Stimulated activated CD8-positive, alpha-beta memory T cell treated with anti-CD3 and anti-CD28 coated beads, Interleukin-2, amount 100 ng/mL, for 48 hours (primary cell): ENCODE results near the gene ITFG2.

Source experiments
- DNase-seq, 2 donors: peaks; one replicate each; pipeline ENCODE4 v3.0.0-alpha.2; 2020; ENCODE audit warnings: low read depth in 2 of 2

Gene ITFG2

GRCh38 chr12:2832550-2833127 is 20.2 kb downstream of the ITFG2 start:
- no peak for DNase-seq

GRCh38 chr12:2833327-2833726 is 20.9 kb downstream of the ITFG2 start:
- no peak for DNase-seq

- no peak for DNase-seq
Observed at GRCh38 chr12:2833810-2834209, 21.3 kb downstream of the ITFG2 start.

DNA sequence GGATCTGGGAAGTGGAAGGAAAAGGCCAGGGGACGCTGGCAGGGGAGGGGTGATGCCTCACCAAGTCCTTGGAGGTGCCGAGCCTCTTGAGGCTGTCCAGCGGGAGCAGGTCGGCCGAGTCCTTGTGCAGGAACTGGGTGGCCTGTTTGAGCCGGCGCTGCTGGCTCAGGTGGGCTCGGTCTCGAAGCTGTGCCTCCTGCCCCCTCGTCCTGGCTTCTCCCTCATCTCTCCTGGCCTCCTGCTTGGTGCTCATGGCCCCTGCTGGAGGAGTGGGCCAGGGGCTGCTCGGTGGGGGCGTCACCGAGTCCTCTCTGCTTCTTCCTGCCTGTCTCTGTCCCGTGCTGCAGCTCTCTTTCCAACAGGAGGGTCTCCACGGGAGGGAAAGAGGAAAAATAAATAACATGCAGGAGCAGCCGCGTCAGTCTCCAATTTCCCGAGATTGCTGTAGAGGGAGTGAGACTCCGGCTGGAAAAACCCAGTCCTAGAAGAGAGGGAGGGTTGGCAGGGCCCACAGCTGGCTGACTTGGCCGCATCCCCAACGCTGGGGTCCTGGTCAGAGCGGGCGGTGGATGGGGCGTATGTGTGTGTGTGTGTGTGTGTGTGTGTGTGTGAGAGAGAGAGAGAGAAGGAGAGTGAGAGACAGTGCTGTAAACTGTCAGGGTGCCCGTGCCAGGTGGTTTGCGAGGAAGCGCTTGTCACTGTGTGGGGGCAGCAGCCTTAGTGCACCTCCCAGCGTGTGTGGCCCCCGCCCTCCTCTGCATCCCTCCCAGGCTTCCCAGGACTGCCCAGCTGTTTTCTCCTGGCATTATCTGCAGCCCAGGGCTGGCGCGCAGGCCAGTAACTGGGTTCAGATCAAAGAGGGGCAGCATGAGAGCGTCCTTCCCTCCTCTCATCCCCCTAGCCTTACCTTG is 22.4 kb downstream of the ITFG2 start, which contains the start of gene NRIP2:
Gene NRIP2 (minus strand): TSS at position 455 of the 911 bp plus-strand sequence. CDS start 52 bp downstream, at position 403.
- no peak for DNase-seq

- no peak for DNase-seq
Observed at GRCh38 chr12:2835691-2836403, 23.4 kb downstream of the ITFG2 start.

GRCh38 chr12:2836574-2836973 is 24.1 kb downstream of the ITFG2 start:
- DNase-seq, result no peak

GRCh38 chr12:2841056-2841650 is 28.7 kb downstream of the ITFG2 start:
- DNase-seq, result no peak

DNA sequence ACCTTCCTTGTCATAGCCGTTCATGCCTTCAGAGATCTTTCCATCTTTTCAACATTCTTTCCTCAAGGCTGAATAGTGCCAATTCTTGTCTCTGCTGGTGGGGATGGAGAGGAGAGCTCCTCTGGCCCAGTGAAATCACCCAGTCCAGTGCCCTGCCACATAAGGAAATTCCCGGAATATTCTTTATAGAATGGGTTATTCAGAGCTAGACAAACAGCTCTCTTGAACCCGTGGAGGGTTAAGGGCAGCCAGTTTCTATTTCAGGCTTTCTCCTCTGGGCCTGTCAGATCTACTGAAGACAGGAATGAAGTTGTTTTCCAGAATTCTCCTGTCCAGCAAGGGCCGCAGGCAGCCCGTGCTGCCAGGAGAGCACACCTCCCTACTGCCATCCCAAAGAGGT is 30.5 kb downstream of the ITFG2 start:
- no peak for DNase-seq

- no peak for DNase-seq
Observed at GRCh38 chr12:2844786-2845185, 32.3 kb downstream of the ITFG2 start.

DNA sequence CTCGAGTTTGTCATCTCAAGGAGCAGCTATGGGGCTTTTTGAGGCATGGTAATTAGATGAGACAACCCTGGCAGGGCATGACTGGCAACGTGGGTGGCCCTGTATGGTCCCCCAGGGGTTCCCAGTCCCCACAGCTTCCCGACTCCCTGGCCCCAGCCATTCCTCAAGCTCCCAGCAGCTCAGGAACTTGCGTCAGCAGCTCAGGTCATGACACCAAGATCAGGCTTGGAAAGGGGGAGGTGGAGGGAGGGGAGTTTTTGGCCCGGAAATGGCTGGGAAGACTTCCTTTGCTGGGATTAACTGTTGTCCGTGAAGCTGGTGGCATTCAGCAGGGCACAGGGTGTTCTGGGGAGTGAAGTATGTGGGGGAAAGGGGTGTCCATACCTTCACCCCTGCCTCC is 32.8 kb downstream of the ITFG2 start:
- no peak for DNase-seq

- DNase-seq, result no peak
Observed at GRCh38 chr12:2851931-2852330, 39.5 kb downstream of the ITFG2 start.

- peak; percentile 41 to 43 for DNase-seq
Observed at GRCh38 chr12:2853626-2854025, 41.2 kb downstream of the ITFG2 start.

DNA sequence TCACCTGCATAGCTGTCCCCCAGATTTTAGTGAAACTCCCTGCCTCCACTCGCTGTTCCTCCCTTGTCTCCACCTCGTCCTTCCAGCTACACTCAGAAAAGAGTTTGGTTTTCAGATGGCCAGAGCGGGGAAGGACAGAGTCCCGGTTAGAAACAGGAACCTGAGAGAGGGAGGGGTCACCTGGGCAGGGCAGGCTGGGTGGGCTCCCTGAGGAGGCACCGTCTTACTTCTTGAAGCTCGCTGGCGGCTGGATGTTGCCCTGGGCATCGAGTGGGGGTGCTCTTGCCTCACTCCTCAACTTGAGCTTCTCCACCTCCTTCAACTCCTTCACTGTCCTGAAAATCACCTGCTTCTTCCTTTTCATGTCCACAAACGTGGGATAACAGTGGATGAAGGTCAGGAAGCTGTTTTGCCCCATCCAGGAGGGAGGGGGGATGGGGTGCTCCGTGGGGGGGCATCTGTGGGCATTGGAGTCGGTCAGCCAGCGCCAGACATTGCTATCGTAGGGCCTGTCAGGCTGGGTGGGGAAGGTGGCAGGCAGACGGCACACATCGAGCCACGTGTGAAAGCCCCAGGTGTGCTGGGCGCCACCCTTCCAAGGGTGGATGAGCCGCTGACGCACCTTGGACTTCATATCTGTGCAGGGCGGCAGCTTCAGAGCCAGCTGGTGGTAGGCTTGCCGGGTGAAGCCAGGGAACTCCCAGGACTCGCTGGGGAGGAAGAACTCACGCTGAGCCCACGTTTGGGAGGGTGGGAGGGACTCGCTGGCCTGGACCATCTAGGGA is 42.4 kb downstream of the ITFG2 start:
- no peak for DNase-seq

GRCh38 chr12:2855546-2855945 is 43.1 kb downstream of the ITFG2 start:
- no peak for DNase-seq

GRCh38 chr12:2856051-2856450 is 43.6 kb downstream of the ITFG2 start:
- no peak for DNase-seq

DNA sequence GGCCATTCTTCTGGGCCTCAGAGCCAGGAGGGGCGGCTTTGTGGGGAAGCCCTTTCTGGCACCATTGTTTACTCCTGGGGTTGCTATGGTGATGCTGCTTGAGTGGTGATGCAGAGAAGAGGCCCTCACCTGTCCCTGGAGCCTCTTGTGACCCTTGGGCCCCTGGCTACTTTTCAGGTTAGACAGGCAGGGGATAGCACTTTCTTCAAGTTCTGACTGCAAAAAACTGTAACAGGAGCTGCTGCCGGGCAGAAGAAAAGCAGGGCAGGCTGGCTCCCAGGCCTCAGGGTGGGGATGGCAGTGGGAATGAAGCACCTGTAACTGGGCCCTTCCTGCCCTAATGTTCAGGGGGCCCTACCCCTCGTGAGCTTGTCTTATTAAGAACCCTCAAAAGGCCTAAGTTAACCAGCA is 44.6 kb downstream of the ITFG2 start, which contains the start of gene TEX52:
Gene TEX52 (minus strand): TSS at position 19 of the 411 bp plus-strand sequence. CDS start 13 bp downstream, at position 6.
- DNase-seq, result no peak

GRCh38 chr12:2857576-2857975 is 45.1 kb downstream of the ITFG2 start:
- no peak for DNase-seq

DNA sequence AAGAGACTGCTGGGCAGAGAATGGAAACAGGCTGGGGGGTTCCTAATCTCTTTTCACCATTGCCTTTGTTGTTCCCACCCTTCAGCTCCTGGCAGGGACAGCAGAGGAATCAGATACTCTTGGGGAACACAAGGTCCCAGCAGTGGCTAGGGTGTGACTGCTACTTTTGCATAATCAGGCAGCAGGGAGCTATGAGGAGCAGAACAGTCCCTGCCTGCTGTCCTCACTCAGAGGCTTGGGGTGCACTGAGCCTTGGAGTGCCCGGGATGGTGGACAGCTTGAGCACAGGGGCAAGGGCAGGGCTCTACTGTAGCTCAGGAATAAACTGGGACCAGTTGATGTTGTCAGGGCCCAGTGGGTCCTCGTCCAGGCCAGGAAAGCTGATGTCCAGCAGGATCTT is 45.9 kb downstream of the ITFG2 start:
- no peak for DNase-seq

- no peak for DNase-seq
Observed at GRCh38 chr12:2858944-2859421, 46.5 kb downstream of the ITFG2 start.

- no peak for DNase-seq
Observed at GRCh38 chr12:2860170-2860569, 47.7 kb downstream of the ITFG2 start.

DNA sequence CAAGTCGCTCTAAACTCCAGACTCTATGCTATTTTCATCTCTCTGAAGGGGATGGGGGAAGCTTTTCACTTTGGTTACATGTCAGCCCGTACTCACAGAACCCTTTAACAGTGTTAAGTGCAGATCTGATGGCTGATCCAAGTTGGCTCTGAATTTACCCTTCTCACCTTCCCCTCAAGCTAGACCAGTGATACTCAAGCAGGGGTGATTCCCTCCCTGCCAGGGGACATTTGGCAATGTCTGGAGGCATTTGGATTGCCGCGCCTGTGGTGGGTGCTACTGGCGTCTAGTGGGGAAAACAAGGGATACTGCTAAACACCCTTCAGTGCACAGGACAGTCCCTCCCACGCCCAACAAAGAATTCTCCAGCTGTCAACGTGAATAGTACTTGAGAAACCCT is 50.4 kb downstream of the ITFG2 start:
- DNase-seq, result no peak
